Fibroblast of skin of abdomen (primary cell): Measurements from ENCODE around the gene SOX6.

Source experiments
- DNase-seq: peaks from one replicate; pipeline ENCODE4 v3.0.0-alpha.2; 2013

SOX6 gene

DNA sequence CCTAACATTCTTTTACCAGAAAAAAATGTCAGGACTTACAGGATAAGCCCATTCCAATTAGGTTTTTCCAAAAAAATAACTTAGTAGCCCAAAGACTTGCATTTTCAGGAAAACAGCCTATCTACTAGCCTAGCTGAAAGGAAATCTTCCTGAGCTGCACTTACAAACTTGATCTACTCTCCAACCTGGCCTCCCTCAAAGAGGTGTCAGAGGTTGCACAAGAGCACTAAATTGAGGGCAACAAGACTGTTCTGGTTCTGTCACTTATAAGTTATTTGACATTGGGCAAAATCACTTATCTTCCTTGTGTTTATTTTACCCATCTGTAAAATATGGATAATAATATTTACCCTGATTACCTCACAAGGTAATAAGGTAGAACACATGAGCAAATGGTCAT, 7.9 kb upstream of the SOX6 start:
- no peak for DNase-seq

DNA sequence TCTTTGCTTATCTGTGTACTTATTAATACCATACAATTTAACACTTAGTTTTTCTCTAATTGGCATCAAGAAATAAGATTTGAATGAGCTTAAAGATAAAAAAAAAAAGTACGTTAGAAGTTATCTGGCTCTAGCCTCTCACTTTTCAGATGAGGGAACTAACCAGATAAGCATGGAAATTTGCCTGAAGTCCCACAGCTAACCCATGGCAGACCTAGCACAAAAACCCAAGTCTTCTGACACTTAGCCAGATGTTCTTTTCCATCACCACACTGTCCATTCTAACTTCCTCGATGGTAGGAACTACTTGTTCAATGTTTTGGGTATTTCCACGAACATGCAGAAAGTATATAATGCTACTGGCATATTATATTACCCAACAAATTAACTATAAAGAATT, 7.4 kb upstream of the SOX6 start:
- DNase-seq = no peak

DNA sequence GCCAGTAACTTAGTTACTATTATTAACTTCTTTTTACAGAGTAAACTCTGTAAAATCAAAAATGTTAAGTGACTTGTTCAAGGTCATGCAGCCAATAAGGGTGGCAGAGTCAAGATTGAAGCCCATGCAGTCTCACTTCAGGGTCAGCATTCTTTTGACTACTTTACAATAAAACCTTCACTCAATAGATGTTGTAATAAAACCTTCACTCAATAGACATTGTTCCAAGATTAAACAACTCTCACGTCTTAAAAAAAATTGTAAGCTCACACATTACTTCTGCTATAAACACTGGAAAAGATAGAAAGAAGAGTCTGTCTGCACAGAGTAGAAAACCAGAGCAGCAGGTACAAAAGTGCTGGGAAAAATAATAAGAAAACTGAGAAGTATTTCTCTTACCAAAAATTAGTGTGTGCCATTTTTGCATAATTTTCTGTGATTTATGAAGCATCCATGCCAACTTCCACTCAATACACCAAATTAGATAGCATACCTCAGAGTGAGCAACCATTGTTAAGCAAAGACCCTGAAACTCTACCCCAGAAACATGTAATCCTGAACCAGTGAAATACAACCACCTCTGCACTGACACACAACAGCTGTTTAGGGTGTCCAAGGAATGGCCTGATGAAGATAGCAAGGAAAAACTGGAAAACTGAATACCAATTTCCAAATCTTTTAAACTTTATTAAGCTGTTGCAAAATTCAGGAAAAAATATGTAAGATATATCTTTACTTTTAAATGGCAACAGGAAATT, 4.9 kb upstream of the SOX6 start:
- no peak for DNase-seq

DNA sequence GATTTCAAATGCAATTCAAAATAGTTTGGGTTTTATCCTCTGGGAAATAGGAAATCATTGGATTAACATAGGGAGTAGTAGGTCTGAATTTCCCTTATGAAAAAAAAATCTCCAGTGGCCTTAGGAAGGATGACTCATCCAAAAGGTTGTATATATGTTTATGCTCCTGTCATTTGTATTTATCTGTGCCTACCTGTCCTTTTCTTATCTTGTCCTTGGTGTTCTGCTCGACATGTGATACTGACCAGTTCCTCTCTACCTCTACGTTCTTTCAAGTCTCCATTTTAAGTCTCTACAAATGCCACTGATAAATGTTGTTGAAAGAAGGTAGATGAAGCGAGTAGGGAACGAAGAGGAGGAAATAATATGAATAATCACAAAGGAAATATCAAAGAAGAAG, 3.0 kb upstream of the SOX6 start:
- DNase-seq = no peak

DNA sequence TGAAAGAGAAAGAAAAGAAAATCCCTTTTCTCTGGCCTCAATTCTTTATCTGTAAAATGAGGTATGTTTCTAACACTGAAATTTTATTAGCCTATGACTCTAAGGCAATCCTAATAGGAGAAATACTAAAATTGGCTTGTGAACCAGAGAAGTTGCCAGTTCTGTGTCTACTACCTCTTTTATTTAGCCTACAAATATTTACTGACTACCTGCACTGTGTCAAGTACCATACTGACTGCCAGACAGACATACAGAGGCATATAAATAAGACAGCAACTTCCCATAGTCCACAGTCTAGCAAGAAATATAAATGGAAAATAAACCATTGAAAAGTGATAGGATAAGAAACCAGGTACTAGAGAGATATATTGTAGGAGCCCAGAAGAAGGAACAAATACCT, 2.4 kb upstream of the SOX6 start:
- DNase-seq = no peak

DNA sequence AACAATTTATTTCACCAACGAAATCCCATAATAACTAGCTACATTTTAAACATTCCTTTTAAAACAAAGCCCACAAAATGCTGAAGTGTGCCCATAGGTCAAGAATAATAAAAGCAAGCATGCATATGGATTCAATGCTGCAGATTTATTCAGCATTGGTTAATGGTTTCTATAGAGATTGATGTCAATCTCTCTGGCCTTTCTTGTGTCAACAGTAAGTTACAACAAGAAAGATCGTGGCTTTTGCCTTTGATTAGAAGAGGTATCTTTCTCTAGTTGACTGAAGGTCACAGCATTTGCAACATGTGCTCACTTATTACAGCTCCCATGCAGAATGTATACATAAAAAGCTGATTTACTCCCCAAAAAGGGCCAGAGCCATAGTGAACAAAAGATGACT, 1.4 kb upstream of the SOX6 start:
- no peak for DNase-seq

DNA sequence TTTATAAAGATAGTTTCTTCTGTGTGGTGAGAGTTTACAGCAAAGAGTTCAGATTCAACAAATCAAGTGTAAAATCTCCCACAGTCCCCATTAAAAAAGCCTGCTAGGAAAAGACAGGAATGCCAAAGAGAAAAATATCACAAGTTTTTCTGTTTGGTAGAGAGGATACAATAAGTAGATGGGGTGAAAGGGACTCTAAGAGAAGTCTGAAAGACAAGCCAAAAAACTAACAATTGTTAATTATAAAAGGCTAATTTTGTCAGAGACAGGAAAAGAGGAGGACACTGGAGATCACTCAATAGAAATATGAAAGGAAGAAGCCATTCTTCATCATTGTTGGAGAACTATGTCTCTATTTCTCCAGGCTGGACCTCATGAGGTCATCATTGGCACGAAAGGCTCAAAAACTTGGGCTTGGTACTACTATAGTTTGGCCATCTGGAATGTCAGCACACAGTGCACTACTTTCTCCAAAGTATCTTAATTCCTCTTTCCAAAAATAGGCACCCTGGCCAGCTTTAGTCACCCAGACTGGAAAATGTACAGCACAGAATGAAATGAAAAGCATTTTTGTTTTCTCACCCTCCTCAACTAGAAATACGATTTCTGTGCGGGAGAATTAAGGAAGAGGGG, 531 bp upstream of the SOX6 start:
- peak; percentile 50 for DNase-seq

DNA sequence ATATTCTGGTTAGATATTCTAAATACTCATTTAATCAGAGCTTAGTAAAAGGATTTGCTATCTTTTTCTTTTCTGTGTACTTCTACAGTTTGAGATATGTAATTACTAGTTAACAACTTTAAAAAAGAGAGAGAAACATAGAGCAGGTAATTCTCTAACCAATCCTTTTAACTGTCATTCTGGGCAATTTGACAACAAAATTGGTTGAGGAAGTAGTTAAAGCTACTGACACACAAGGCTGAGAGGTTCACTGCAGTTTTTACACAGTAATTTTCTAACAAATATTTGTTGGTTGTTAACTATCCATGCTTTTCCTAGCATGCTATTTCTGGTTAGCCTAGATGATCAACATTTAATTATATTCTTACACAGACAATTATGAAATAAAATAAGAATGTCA, 3.6 kb downstream of the SOX6 start:
- DNase-seq = no peak

DNA sequence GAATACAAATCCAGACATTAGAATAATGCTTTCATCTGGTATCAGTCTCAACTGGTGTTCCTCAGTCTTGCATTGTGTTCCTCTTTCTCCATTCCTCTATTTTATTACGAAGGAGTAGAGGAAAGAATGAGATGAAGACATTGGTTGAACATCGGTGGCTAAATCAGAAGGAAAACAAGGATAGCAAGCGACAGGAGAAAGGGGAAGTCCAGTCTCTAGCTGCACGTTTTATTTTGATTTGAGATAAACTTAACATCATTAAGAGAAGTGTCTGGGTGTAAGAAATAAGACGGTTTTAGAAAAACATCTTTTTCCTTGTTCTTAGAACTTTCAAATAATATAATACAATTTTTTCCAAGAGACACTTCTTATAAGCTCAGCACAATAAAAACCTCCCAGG, 6.2 kb downstream of the SOX6 start:
- no peak for DNase-seq

DNA sequence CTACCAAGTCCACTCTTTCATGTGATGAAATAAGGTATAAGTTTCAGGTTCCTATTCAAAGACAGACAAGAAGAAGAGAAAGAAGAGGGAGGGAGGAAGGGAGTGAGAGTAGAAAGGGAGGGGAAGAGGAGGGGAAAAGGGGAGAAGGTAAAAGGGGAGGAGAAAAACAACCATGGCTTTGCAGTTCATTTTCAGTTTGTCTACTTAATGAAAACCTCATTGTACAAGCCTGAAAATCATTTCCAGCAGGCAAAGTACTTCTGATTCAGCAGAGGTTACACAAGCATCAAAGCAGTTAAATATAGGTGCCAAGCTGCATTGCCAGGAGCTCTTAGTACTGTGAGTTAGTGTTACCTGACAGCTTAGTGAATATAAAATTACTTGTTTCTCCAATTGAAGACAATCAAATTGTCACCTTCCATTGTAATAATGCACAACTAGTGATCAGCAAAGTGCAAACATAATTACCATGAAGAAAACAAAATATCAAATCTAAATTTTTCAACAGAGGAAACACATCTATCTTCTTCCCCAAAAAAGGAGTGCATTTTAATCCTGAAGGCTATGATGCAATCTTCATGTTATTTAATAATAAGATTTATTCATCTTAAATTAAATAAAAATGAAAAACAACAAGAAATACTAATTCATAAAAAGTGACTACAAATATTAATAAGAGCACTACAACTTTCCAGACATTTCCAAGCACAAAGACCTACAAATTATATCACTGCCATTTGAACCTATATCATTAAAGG, 8.2 kb downstream of the SOX6 start:
- peak; percentile 60 for DNase-seq

DNA sequence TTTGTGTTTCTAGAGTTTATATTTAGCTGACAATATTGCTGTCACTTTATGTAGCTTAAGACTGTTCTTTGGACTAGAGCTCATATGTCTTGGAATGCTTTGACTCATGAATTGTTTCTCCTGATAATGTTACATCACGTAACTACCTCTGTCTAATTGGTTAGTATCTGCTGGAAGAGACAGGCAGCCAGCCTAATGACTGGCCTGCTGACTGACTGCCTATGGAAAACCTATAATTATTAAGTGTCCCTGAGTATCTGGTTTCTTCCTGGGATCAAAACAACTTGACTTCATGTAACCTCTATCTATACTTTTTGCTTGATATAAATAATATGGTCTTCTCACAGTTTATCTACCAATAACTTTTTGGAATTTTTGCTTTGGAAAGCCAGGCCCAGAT, 9.4 kb downstream of the SOX6 start:
- peak; percentile 69 for DNase-seq

DNA sequence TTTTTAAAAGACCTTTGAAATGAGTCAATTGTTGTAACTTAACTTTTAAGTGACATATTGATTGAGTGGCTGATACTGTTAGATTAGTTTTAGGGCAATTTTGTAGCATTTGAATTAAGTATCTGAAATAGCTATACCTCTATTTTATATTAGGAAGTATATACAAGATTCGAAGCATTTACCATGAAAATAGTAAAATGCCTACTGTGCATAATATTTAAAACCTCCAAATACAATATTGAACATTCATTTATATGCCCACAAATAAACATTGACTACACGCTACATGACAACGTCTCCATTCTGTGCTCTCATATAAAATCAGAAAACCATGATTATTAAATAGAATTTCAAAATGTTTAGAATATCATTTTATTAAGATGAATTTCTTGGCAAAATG, 14.5 kb downstream of the SOX6 start:
- DNase-seq = no peak

DNA sequence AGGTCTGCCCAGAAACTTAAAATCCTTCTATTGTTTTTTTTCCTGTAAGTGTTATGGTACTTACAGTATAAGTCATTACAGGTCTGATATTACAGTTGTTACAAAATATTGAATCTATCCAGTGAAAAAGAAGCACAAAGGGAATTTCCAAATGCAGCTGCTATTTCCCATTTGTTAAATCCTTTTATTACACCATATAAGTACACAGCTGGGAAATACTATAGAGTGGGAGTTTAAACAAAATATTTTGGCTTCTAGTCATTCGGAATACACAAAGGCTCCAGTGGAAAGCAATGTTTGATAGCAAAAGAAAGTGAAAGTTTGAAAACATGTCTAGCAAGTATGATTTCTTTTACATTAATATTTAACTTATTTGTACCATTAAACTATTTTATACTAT, 18.0 kb downstream of the SOX6 start:
- DNase-seq = peak; percentile 36

DNA sequence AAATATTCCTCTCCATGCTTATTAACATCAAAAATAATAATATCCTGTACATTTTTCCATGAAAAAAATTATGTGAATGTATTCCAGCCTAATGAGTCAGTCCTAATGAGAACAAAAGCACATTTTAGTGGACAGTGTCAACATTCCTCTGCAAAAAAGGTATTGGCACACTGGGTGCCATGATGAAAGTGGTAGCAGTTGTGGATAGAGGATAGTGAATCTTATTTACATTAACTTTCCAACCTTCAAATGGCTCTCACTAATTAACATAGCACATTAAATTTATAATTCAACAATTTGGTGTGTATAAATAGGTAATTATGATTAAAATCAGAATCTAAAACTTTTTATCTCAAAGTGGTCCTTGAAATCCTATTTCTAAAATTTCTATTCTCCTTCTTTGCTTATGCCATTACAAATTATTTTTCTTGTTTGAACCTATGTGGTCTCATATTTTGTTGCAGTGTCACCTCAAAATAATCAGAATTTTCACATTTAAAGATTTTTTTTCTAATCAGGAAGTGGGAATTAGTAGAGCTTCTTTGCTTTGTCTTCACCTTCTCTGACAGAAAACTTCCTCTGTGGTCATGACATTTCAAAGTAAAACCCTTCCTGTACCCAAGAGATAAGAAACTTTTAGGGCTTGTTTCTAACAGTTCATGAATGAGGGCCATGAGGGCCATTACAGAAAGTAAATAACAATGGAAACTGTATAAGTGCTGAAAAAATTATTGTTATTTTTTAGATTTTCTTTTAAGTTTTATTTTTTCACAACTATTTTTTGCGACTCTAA, 18.7 kb downstream of the SOX6 start:
- no peak for DNase-seq

DNA sequence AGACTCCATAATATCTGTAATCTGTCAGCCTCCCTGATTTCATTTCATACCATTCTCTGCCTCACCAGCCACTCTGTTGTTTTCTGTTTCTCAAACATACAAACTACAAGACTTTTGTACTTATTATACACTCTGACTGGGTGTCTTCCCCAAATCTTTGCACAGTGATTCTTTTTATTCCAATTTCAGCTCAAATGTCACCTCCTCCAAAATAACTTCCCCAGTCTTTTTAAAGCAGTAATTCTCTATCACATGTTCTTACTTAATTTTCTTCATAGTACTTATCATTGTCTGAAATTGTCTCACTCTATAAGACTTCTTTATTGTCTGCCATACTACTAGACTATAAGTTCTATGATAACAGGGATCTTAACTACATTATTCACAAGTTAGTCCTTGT, 19.6 kb downstream of the SOX6 start:
- no peak for DNase-seq

DNA sequence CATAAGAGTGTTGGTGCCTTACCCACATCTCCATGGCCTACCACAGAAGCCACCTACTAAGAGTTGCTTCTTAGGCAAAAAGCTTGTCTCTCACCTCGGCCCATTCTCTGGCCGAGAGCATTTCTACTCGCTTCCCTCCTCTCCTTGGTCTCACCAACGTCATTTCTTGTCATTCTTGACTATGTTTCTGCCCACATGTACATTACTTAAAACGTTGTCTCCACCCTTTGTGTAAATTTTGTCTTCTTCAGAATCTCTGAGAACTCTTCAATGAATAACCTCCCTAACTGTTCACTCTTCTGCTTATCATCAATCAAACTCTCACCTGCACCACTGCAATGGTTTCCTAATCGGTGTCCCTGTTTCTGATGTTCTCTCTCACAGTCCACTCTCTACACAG, 20.1 kb downstream of the SOX6 start:
- no peak for DNase-seq

DNA sequence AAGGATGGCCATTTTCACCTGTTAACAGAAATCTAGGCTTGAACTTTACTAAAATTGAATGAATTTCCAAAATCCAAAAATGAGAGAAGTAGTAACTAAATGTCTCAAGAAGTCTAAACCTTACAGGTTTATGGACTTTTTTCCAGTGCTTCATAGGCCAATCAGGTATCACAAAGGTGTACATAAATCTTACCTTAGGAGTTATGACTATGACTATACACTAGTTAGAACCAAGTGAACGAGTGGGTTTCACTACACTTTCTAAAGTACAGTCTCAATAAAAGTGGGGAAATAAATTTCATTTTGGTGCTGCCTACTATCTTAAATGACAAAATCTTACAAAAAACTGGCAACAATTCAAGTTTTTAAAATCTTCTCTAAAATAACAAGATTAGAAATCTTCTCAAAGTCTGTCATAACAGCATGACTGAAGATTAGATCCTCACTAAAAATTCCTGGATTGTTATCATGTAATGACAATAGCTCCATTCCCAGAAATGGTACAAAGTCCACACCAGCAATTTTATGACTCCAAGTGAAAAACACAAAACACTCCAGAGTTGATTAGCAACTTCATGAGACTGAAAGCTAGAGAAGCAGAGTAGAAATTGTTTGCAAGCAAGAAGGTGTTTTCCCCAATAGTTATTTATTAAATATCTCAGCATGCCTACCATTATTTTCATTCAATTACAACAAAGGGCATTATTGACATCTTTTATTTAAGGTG, 20.9 kb downstream of the SOX6 start:
- DNase-seq = no peak

DNA sequence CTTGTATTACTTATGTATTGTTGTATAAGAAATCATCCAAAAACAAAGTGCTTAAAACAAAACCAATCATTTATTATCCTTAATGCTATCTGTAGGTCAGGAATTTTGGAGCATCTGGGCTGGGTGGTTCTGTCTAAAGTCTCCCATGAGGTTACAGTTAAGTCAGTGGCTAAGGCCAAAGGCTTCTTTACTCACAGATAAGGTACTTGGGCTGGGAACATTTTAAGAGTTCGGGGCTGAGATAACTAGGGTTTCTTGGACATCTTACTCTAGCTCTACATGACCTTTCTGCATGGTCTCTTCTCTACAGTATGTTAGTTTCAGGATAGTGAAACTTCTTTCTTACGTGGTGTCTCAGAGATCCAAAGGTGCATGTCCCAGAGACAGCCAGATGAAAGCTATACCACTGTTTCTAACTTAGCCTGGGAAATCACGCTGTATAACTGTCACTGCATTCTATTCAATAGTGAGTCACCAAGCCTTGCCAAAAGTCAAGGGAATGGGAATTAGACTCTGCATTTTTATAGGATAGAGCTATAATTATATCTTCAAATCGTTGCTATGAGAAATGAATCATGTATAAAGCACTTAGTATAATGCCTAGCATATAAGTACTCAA, 29.6 kb downstream of the SOX6 start:
- DNase-seq = peak; percentile 68

DNA sequence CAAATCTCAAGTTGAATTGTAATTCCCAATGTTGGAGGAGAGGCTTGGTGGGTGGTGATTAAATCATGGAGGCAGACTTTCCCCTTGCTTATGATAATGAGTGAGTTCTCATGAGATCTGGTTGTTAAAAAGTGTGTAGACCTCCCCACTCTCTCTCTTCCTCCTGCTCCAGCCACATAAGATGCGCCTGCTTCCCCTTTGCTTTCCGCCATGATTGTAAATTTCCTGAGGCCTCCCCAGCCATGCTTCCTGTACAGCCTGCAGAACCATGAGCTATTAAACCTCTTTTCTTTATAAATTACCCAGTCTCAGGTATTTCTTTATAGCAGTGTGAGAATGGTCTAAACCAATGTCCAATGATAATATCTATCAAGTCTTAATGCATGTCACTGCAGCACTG, 34.2 kb downstream of the SOX6 start:
- no peak for DNase-seq

DNA sequence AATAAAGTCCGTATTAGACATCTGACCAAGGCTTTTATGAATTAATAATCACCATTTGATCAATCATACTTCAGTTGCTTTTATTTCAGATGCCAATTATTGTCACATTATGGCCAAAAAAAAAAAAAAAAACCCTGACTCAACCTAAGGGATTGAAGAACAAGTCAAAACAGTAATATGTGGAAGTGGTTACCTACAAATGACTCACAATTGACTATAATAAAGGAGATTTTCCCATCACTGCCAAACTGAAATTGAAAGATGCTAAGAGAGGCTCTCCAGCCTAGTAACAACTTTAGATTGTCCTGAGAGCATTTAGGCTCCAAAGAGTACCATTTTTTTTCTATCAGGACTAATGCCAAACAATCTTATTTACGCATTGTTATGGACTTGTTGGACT, 35.2 kb downstream of the SOX6 start:
- peak; percentile 6 for DNase-seq

DNA sequence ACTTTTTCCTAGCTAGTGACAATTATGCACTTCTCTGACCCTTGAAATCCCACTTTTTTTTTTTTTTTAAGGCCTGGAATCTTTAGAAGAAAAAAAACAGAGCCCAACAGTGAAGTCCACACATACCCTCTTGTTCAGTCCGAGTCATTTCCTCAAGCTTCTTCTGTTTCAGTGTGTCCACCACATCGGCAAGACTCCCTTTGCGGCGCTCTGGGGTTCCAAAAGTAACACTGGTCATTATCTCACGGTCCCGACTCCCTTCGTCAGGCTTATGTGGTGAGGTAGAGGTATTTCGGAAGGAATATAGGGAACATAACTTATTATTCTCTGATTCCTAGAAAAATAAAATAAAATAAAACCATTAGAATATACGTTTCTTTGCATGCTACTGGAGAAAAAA, 38.0 kb downstream of the SOX6 start:
- DNase-seq = no peak

DNA sequence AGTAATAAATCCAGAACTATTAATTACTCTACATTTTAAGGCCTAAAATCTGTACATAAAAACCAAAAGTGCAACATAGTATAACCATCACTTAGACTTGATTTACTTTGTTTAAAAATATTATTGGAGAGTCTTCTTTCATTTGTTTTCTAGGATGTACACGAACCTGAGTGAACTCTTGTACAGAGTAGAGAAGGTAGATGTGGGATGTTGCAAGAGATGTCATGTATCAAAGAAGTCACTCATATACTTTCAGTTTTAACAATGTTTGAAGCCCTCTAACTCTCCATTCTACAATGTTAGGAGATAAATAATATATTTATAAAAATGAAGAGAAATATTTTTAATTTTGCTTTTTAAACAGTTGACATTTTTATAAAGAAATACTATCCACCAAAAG, 38.6 kb downstream of the SOX6 start:
- no peak for DNase-seq
